K562 (cell line): ENCODE measurements around the gene CDT1. TPM values are rescaled to one million over a fixed set of nuclear protein-coding genes. Genes with fewer than 3 reads are reported as not detected.
A peak's percentile ranks its signal among the peaks of the same experiment; 100 is the strongest.

Experiments
- CBX3 ChIP-seq, 2 experiments: IDR thresholded peaks; 1 replicate in 1 of 2; 2 replicates in 1 of 2; pipeline ENCODE4 v1.6.1; 2012; ENCODE audit warnings: inconsistent platforms in 2 of 2, low read length in 2 of 2, borderline replicate concordance in 1 of 2, control low read depth in 1 of 2
- DMBX1 ChIP-seq: fragments of 250-450 bp; sonication (Bioruptor Pico); IDR thresholded peaks from 2 replicates; pipeline ENCODE4 v1.8.0; 2022; ENCODE audit warnings: inconsistent platforms, mild to moderate bottlenecking, moderate library complexity, borderline replicate concordance
- ELF1 ChIP-seq: fragments of 200-800 bp; sonication (Bioruptor generic); IDR thresholded peaks from 2 replicates; pipeline ENCODE4 v1.6.1; 2016; ENCODE audit warnings: missing genetic modification characterization, missing compliant biosample characterization
- ETV1 ChIP-seq: fragments of 450-650 bp; conservative IDR thresholded peaks from 2 replicates; pipeline ENCODE4 v1.6.1; 2016; ENCODE audit warnings: missing genetic modification characterization, control low read depth, low read depth, missing compliant biosample characterization
- ETV6 ChIP-seq, 3 experiments: fragments of 150-350 bp in 1 of 3; sonication (generic) in 1 of 3; formaldehyde crosslinking in 1 of 3; IDR thresholded peaks; 2 replicates each; pipeline versions ENCODE4 v1.6.1 to v1.8.0; 2014 to 2022; ENCODE audit warnings: borderline replicate concordance in 2 of 3, low read depth in 2 of 3, antibody characterized with exemption in 1 of 3, low read length in 1 of 3, mild to moderate bottlenecking in 1 of 3, missing genetic modification reagents in 1 of 3
- FOXJ2 ChIP-seq: fragments of 200-800 bp; sonication (Bioruptor generic); IDR thresholded peaks from 2 replicates; pipeline ENCODE4 v1.6.1; 2016; ENCODE audit warnings: missing genetic modification characterization, missing compliant biosample characterization
- HMG20A ChIP-seq: fragments of 450-650 bp; formaldehyde crosslinking; conservative IDR thresholded peaks from 2 replicates; pipeline ENCODE4 v1.4.0; 2020; ENCODE audit warnings: mild to moderate bottlenecking, mixed read lengths
- MBD2 ChIP-seq: sonication (generic); IDR thresholded peaks from 2 replicates; pipeline ENCODE4 v1.6.1; 2016; ENCODE audit warnings: low read depth, borderline replicate concordance
- NFE2 ChIP-seq: IDR thresholded peaks from 2 replicates; pipeline ENCODE4 v1.6.1; 2014; ENCODE audit warnings: antibody characterized with exemption, low read depth
- RCOR1 ChIP-seq, 2 experiments: IDR thresholded peaks; 2 replicates each; pipeline ENCODE4 v1.6.1; 2012; ENCODE audit warnings: low read depth in 2 of 2, low read length in 2 of 2, borderline replicate concordance in 1 of 2, improper control_type of control experiment in 1 of 2
- RUNX1 ChIP-seq: sonication (generic); IDR thresholded peaks from 2 replicates; pipeline ENCODE4 v1.6.1; 2016; ENCODE audit warnings: antibody characterized with exemption, low read depth
- STAT5A ChIP-seq: IDR thresholded peaks from 2 replicates; pipeline ENCODE4 v1.6.1; 2012; ENCODE audit warnings: low read length, inconsistent platforms, borderline replicate concordance
- ZC3H11A ChIP-seq: IDR thresholded peaks from 2 replicates; pipeline ENCODE4 v1.6.1; 2012; ENCODE audit warnings: low read depth, low read length, improper control_type of control experiment
- ZNF140 ChIP-seq: fragments of 250-450 bp; sonication (Bioruptor Pico); IDR thresholded peaks from 2 replicates; pipeline ENCODE4 v1.8.0; 2021; ENCODE audit warnings: moderate library complexity, mild to moderate bottlenecking, inconsistent platforms
- polyA plus RNA-seq, 8 experiments: library from polyadenylated mRNA; depleted of rRNA in 4 of 8; stranded (reverse) in 5 of 8; unstranded in 3 of 8; fragments of >200 nt; fragmentation: Nextera tagmentation in 2 of 8; fragmentation: Illumina TruSeq in 1 of 8; extraction: Ambion mirVana in 2 of 8; extraction: Trizol in 1 of 8; gene quantifications; 2 replicates each; pipeline versions ENCODE4 v1.2.1 to v1.2.3, GENCODE V29; 2011 to 2014; ENCODE audit warnings: inconsistent platforms in 1 of 8, missing spikeins in 1 of 8
- total RNA-seq, 7 experiments: library from RNA; depleted of rRNA in 6 of 7; stranded (reverse); fragments of >200 nt in 6 of 7; fragmentation: Illumina TruSeq in 2 of 7; extraction: Trizol in 2 of 7; gene quantifications; 2 replicates each; pipeline versions ENCODE4 v1.2.1 to v1.2.3, GENCODE V29; 2011 to 2021; ENCODE audit warnings: low replicate concordance in 1 of 7
- TF ChIP-seq, protein P1 (sequence below), 2 experiments: fragments of 450-650 bp; IDR thresholded peaks; 2 replicates each; pipeline ENCODE4 v1.6.1; 2016; ENCODE audit warnings: mild to moderate bottlenecking in 2 of 2, borderline replicate concordance in 1 of 2, low read depth in 1 of 2, moderate library complexity in 1 of 2
- TF ChIP-seq, protein P2 (sequence below): fragments of 450-650 bp; formaldehyde crosslinking; IDR thresholded peaks from 2 replicates; pipeline ENCODE4 v1.4.0; 2022; ENCODE audit warnings: mild to moderate bottlenecking, moderate library complexity
- TF ChIP-seq, protein P3 (sequence below): IDR thresholded peaks from 2 replicates; pipeline ENCODE4 v1.6.1; 2014; ENCODE audit warnings: antibody characterized with exemption

CDT1 gene
- total and polyA plus RNA-seq, 9 of the 15 experiments (the other 6 are each of a cell fraction or from before 2014, with no cell fraction given): 0.92 to 178 (median 14.2) TPM

GRCh38 chr16:88773812-88774291 is 29.7 kb upstream of the CDT1 start (continued):
- TF ChIP-seq, protein P1, sequence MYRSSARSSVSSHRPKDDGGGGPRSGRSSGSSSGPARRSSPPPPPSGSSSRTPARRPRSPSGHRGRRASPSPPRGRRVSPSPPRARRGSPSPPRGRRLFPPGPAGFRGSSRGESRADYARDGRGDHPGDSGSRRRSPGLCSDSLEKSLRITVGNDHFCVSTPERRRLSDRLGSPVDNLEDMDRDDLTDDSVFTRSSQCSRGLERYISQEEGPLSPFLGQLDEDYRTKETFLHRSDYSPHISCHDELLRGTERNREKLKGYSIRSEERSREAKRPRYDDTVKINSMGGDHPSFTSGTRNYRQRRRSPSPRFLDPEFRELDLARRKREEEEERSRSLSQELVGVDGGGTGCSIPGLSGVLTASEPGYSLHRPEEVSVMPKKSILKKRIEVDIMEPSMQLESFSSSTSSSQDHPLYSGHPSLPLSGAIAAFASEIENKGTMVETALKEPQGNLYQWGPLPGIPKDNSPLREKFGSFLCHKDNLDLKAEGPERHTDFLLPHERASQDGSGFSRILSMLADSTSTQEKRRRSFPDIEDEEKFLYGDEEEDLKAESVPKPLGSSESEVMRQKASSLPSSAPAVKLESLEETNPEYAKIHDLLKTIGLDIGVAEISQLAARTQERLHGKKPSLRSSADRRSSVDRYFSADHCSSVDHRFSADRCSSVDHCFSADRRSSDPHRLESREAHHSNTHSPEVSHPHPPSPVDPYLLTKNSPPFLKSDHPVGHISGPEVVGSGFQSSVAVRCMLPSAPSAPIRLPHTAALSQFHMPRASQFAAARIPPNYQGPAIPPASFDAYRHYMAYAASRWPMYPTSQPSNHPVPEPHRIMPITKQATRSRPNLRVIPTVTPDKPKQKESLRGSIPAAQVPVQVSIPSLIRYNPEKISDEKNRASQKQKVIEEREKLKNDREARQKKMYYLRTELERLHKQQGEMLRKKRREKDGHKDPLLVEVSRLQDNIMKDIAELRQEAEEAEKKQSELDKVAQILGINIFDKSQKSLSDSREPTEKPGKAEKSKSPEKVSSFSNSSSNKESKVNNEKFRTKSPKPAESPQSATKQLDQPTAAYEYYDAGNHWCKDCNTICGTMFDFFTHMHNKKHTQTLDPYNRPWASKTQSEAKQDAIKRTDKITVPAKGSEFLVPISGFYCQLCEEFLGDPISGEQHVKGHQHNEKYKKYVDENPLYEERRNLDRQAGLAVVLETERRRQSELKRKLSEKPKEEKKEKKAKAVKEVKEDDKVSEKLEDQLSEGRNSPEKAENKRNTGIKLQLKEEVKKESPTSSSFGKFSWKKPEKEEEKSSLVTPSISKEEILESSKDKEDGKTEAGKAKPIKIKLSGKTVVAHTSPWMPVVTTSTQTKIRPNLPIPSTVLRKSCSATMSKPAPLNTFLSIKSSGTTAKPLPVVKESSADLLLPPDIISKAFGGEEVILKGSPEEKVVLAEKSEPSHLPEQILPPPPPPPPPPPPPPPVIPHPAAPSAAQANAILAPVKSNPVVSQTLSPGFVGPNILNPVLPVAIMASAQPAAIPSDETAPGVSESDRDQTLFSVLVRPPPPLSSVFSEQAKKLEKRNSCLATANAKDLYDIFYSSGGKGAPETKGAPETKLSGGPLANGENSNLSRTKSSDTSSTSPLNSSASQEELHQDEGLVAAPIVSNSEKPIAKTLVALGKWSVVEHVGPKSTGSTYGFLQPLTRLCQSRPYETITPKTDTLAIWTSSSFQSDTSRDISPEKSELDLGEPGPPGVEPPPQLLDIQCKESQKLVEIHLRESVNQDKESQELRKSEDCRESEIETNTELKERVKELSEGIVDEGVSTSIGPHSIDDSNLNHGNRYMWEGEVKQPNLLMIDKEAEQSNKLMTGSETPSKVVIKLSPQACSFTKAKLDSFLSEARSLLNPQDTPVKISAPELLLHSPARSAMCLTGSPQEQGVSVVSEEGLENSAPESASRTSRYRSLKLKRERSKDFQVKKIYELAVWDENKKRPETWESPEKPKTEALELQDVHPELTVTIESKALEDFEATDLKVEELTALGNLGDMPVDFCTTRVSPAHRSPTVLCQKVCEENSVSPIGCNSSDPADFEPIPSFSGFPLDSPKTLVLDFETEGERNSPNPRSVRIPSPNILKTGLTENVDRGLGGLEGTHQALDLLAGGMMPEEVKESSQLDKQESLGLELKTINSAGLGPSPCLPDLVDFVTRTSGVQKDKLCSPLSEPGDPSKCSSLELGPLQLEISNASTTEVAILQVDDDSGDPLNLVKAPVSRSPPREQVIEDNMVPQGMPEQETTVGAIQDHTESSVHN (IDR thresholded peaks at IDR 0.05; ENCODE audit: borderline replicate concordance in 1 of 2, low read depth in 1 of 2): peak in 1 of 2 experiments; percentile 64; a peak in 1 of 4 replicates
- TF ChIP-seq ETV1 (tag) (peak; percentile 46; the same call in 1 of the 2 replicates), ZNF140 (no peak), NFE2 (peak; percentile 52; the same call in 1 of the 2 replicates), HMG20A (CRISPR knock-in tag) (no peak), ELF1 (peak; percentile 36; the same call in 1 of the 2 replicates), MBD2 (peak; percentile 83), ZC3H11A (no peak), DMBX1 (peak; percentile 87), RCOR1 (IDR thresholded peaks at IDR 0.05; ENCODE audit: borderline replicate concordance in 1 of 2, low read depth in 2 of 2, low read length in 2 of 2) (peak; percentile 77 to 95; a peak in 3 of 4 replicates), FOXJ2 (tag) (peak; percentile 66; the same call in 1 of the 2 replicates), ETV6 (IDR thresholded peaks at IDR 0.05; ENCODE audit: borderline replicate concordance in 1 of 2, low read depth in 2 of 2, low read length in 1 of 2) (no peak; a peak in 1 of 4 replicates), ETV6 (CRISPR knock-in tag; IDR thresholded peaks at IDR 0.05; ENCODE audit: borderline replicate concordance) (no peak), STAT5A (peak; percentile 72; the same call in 1 of the 2 replicates), CBX3 (IDR thresholded peaks at IDR 0.05; ENCODE audit: borderline replicate concordance in 1 of 2, low read length in 2 of 2) (0 out of 3 replicates have a peak, but pooled peaks of 1 of the 2 experiments have one; percentile 41), RUNX1 (0 out of 2 replicates have a peak, but pooled peaks have one; percentile 70)
- TF ChIP-seq, protein P2, sequence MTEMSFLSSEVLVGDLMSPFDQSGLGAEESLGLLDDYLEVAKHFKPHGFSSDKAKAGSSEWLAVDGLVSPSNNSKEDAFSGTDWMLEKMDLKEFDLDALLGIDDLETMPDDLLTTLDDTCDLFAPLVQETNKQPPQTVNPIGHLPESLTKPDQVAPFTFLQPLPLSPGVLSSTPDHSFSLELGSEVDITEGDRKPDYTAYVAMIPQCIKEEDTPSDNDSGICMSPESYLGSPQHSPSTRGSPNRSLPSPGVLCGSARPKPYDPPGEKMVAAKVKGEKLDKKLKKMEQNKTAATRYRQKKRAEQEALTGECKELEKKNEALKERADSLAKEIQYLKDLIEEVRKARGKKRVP (CRISPR knock-in tag): peak; percentile 69; the same call in 1 of the 2 replicates
- TF ChIP-seq, protein P3, sequence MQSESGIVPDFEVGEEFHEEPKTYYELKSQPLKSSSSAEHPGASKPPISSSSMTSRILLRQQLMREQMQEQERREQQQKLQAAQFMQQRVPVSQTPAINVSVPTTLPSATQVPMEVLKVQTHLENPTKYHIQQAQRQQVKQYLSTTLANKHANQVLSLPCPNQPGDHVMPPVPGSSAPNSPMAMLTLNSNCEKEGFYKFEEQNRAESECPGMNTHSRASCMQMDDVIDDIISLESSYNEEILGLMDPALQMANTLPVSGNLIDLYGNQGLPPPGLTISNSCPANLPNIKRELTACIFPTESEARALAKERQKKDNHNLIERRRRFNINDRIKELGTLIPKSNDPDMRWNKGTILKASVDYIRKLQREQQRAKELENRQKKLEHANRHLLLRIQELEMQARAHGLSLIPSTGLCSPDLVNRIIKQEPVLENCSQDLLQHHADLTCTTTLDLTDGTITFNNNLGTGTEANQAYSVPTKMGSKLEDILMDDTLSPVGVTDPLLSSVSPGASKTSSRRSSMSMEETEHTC: peak; percentile 97
